ENCODE results near the gene UGT1A7.
"Not testable (repeated sequence)": the region's sequence is repeated elsewhere in the genome, so short reads cannot be mapped to it uniquely, and the experiment has no call there.

DNA sequence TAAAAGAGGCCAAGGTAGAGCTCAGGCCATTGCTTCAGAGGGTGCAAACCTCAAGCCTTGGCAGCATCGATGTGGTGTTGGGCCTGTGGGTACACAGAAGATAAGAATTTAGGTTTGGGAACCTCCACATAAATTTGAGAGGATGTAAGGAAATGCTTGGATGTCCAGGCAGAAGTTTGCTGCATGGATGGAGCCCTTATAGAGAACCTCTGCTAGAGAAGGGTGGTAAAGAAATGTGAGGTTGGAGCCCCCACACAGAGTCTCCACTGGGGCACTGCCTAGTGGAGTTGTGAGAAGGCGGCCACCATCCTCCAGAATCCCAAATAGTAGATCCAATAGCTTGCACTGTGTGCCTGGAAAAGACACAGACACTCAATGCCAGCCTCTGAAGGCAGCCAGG lies 69.0 kb downstream of the UGT1A7 start:
- TF ChIP-seq, protein P1, sequence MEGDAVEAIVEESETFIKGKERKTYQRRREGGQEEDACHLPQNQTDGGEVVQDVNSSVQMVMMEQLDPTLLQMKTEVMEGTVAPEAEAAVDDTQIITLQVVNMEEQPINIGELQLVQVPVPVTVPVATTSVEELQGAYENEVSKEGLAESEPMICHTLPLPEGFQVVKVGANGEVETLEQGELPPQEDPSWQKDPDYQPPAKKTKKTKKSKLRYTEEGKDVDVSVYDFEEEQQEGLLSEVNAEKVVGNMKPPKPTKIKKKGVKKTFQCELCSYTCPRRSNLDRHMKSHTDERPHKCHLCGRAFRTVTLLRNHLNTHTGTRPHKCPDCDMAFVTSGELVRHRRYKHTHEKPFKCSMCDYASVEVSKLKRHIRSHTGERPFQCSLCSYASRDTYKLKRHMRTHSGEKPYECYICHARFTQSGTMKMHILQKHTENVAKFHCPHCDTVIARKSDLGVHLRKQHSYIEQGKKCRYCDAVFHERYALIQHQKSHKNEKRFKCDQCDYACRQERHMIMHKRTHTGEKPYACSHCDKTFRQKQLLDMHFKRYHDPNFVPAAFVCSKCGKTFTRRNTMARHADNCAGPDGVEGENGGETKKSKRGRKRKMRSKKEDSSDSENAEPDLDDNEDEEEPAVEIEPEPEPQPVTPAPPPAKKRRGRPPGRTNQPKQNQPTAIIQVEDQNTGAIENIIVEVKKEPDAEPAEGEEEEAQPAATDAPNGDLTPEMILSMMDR (IDR thresholded peaks at IDR 0.05; ENCODE audit: low read length) = not testable (repeated sequence)
- TF ChIP-seq EZH2 (IDR thresholded peaks at IDR 0.05; ENCODE audit: borderline replicate concordance, low read length) = not testable (repeated sequence)
